HG03378 (cell line): ENCODE measurements around the gene WWC1.
"Not testable (repeated sequence)": the region's sequence is repeated elsewhere in the genome, so short reads cannot be mapped to it uniquely, and the experiment has no call there.

ENCODE experiments used
- ATAC-seq: cut with Tn5 transposase; IDR thresholded peaks from one replicate; pipeline ENCODE4 v1.9.1; 2021; ENCODE audit warnings: mild to moderate bottlenecking, moderate library complexity; ENCODE audit not compliant: unreplicated experiment

WWC1 gene

DNA sequence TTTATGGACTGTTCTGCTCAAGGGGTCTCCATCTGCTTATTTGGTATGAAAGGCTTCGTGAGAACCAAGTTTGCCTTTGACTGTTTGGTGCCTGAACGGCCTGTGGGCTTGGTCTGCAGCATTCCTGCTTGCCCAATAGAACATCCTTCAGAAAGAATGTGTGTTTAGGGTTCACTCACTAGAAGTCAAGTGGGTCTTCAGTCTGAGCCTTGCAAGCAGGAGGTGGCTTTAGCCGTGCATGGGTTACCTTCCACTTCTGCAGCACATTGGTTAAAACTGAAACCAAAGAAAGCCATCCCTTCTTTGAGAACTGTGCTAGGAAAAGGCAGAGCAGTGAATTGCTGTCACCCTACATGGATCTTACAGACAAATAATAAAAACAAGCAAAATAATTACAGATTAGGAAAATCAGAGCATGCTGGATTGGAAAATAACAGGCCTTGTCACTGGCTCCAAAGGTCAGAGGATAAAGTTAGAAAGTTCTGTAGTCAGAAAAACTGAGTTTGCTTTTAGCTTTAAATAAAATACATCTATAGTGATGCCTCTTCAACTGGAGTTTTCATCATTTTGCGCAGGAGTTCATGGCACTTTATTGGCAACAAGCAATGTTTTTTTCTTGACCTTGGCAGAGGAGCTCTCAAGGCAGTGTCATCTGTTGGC is 16.6 kb downstream of the WWC1 start:
- ATAC-seq = no peak

DNA sequence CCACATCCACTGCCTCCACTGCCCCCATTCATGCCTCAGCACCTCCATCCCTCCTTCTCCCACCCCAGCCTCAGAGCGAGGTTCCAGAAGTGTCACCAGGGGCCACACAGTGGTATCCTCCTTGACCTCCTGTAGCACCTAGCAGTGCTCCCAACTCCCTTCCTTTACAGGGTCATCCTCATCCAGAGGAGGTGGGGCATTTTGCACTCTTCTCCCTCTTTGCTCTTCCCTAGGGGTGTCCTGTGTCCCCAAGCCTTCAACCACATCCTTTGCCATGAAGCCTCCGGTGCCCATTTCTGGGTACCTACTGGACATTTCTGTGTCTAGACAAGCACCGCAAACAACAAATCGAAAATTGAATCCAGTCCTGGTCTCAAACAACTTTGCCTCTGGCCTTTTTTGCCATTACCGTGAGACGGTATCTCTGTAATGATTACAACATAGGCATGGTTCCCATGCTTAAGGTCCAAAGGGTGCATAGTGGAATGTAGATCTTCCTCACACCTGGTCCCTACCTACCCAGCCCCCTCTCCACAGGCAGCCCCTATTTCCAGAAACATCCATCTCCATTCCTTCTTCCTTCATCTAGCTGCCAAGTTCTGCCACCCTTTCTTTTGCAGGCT is 17.6 kb downstream of the WWC1 start:
- no peak for ATAC-seq

- ATAC-seq = not testable (repeated sequence)
Observed at GRCh38 chr5:168310541-168310940, 19.1 kb downstream of the WWC1 start.

DNA sequence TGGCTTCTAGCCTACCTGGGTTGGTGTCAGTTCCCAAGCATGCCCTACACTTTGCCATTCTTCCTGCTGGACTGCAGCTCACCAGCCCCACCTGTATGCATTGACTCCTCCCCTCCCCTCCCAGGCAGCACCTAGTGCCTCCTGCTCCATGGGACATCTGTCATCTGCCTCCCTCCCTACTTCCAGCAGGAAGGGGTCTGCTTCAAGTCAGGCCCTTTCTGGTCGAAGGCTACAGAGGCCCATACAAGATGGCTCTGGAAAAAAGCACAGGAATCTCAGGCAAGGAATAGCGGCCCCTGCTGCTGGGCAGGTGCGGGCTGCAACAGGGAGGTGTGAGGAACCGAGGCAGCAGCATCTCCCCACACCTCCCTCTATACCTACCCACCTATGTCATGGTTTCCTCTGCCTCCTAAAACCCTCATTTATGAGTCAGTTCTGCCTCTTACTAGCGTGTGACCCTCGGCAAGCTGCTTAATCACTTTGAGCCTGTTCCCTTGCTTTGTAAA is 19.7 kb downstream of the WWC1 start:
- no peak for ATAC-seq

DNA sequence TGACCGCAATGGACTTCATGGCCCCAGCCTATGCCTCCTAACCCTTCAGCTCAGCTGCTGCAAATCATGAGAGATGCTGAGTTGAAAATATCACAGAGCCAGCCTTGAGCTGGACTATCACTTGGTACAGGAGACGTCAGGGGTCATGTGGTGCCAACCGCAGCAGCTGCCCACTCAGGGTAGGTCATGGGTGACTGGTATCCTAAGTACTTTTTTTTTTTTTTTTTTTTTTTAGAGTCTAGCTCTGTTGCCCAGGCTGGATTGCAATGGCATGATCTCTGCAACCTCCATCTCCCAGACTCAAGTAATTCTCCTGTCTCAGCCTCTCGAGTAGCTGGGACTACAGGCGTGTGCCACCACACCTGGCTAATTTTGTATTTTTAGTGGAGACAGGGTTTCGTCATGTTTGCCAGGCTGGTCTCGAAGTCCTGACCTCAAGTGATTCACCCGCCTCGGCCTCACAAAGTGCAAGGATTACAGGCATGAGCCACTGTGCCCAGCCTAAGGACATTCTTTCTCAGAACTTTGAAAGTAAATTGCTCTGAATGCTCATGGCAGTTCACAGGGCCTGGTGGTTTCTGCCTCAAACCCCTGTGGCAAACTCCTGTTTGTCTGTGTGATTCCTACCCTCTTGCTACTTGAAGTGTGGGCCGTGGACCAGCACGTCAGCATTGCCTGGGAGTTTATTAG is 21.3 kb downstream of the WWC1 start:
- ATAC-seq = no peak

- no peak for ATAC-seq
Observed at GRCh38 chr5:168313596-168314204, 22.3 kb downstream of the WWC1 start.

DNA sequence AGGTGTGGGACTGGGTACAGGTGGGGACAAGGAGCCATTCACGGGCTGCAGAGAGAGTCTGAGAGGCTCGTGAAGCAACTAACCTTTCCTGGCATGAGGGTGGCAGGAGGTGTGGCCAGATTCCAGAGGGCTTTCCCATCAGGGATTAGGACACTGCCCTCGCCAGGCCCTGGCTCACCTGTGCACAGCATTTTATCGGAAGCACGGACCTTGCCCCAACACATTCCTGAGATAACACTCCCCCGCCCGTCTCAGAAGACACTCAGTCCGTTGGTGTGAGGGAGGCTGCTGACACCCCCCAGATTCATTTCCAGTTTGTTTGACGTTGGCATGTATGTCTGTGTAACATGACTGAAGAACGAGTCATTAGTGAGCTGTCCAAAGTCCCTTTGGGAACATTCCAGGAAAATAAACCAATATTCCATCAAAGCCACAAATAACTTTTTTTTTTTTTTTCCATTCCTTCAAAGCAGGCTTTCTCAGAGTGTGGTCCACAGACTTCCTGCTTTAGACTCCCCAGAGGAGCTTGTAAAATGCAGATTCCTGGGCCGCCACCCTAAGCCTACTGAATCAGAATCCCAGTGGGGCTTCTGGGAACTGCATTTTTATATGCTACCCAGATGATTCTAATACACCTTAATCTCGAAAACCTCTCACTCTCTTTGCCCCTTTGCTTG is 23.4 kb downstream of the WWC1 start:
- no peak for ATAC-seq

GRCh38 chr5:168315416-168316138 is 24.1 kb downstream of the WWC1 start:
- no peak for ATAC-seq

DNA sequence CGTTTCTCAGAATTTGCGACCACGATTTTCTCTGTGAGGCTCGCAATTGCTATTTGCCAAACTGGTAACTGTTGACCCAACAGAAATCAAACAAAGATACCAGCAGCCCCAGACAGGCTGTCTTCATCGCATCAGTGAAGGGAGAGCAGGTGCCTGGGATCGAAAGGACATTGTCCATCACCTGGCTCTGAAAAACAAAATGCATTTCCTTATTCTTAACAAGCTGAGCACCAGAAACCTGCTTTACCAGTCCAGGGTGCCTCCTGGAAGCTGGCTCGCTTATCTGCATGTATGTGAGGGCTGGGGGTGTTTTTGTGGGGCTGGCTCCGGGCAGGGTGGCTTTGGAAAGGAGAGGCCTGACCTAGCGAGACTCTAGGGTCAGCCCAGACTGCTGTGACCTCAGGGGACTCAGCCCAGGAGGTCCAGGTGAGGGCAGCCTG is 24.7 kb downstream of the WWC1 start:
- ATAC-seq = no peak

- no peak for ATAC-seq
Observed at GRCh38 chr5:168317096-168317520, 25.7 kb downstream of the WWC1 start.

DNA sequence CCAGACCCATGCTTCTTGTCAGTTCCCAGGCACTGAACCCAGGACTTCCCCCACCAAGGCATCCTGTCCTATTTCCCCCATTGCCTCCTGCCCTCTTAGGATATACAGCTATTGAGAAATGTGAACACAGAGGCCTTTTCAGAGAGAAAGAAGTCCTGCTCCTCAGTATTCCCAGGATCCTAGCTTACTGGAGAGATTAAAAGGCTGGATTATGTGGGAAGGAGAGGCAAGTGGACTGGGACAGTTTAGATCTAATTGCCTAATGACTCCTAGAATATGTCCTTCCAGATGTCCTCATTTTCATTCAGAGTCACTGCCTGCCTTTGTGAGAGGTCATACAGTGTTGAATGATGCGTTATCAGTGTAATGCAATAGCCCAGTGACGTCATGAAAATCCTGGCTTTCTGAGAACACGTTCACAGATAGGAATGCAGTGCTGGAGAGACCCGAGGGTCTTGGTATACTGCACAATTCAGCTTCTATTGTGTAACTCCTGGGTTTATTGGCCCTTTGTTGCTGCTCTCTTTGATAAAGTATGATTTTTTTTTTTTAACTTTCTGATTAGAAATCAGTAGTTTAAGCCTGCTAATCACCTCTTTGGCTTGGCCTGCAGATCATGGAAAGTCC is 26.2 kb downstream of the WWC1 start:
- ATAC-seq = no peak

DNA sequence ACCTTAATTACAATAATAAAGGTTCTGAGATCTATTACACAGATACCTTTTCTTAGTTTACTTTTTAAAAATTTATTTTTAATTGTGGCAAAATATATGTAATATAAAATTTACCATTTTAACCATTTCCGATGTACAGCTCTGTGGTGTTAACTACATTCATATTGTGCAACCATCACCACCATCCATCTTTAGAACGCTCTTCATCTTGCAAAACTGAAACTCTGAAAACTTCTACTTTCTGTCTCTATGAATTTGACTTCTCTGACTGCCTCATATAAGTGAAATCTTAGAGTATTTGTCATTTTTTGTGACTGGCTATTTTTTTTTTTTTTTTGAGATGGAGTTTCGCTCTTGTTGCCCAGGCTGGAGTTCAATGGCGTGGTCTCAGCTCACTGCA is 26.8 kb downstream of the WWC1 start:
- no peak for ATAC-seq

GRCh38 chr5:168319774-168320173 is 28.3 kb downstream of the WWC1 start:
- ATAC-seq = no peak

GRCh38 chr5:168320805-168321204 is 29.4 kb downstream of the WWC1 start:
- no peak for ATAC-seq

GRCh38 chr5:168324859-168325630 is 33.6 kb downstream of the WWC1 start:
- ATAC-seq = no peak

DNA sequence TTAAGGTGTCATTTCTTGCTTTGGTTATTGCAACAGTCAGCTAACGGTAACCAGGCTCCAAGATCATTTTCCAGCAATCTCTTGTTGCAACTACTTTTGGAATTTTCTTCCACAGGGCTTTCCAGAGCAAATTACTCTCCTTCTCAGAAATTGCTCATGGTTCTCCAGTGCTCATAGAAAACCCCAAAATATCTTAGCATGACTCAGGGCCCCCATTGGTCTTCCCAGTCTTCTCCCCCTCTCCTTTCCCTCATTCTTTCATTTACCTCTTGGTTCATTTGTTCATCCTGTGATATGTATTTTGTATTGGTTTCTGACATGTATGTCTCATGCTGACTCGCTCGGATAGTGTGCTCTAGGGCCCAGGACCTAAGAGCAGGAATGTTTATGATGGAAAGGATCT is 35.6 kb downstream of the WWC1 start:
- no peak for ATAC-seq

DNA sequence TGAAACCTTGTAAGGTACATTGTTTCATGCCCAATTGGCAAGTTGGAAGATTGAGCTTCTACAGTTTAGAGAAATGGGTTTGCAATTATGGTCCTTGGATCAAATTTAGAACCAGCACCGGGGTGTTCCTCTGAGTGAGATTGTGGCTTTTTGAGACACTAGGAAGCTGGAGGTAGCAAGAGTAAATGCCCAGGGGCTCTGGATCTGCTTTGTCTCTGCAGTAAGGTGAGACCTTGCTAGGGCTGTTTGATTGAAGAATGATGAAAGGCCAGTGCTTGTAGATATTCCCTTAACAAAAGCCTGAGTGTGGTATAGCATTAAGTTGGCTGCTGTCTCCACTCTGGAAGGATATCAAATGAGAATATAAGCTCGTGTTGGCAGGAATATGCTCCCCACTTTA is 36.0 kb downstream of the WWC1 start:
- no peak for ATAC-seq

GRCh38 chr5:168327994-168328393 is 36.5 kb downstream of the WWC1 start:
- ATAC-seq = no peak

DNA sequence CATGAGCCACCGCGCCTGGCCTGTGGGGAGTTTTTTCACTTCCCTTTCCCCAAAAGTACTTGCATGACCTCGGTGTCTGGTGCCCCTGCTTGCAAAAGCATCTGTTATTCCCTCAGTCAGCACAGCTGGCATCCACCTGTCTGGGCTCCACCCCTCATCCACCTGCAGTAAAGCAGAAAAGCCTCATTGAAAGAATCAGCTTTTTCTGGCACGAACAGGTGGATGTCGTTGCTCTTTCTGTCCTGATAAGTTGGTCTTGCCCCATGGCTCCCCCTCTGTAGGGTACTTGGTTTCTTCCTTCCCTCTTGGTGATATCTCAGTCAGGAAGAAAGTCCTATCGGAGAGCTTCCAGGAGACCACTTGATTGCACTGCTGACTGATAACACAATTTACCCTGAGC is 37.4 kb downstream of the WWC1 start:
- peak; percentile 58 for ATAC-seq
